ENCODE data around the gene CADM1.

DNA sequence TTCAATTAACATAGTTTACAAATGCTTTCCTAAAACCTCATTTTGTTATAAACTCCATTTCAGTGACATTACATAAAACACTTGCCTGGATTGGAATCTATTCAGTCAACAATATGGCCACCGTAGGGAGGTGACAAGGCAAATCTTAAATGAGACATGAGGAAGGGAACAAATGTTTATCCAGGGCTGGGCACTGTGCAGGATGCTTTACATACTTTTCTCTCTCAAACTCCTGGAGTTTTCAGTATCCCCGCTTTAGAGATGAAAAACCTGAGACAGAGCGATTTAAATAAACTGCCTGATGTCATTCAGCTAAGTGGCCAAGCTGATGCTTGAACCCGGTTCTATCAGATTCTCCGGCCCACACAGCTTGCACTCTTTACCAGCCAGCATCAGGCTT is 259.9 kb downstream of the CADM1 start:
- TF ChIP-seq POLR2A (IDR thresholded peaks at IDR 0.05), result no peak
- TF ChIP-seq, protein P1, sequence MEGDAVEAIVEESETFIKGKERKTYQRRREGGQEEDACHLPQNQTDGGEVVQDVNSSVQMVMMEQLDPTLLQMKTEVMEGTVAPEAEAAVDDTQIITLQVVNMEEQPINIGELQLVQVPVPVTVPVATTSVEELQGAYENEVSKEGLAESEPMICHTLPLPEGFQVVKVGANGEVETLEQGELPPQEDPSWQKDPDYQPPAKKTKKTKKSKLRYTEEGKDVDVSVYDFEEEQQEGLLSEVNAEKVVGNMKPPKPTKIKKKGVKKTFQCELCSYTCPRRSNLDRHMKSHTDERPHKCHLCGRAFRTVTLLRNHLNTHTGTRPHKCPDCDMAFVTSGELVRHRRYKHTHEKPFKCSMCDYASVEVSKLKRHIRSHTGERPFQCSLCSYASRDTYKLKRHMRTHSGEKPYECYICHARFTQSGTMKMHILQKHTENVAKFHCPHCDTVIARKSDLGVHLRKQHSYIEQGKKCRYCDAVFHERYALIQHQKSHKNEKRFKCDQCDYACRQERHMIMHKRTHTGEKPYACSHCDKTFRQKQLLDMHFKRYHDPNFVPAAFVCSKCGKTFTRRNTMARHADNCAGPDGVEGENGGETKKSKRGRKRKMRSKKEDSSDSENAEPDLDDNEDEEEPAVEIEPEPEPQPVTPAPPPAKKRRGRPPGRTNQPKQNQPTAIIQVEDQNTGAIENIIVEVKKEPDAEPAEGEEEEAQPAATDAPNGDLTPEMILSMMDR (IDR thresholded peaks at IDR 0.05), result no peak
- no peak for TF ChIP-seq POLR2AphosphoS5 (IDR thresholded peaks at IDR 0.05)

All from stomach (tissue), 4 donors.